Hepatocyte (in vitro differentiated cells): ENCODE measurements around the gene BORCS5. TPM values are rescaled to one million over a fixed set of nuclear protein-coding genes. Genes with fewer than 3 reads are reported as not detected.

Source experiments
- DNase-seq: peaks from one replicate; pipeline ENCODE4 v3.0.0-alpha.2; 2016; ENCODE audit warnings: low spot score
- H2AFZ ChIP-seq: fragments of 200-600 bp; sonication (generic); 2 replicates; pipeline ENCODE4 v1.6.0; 2016; ENCODE audit warnings: antibody characterized with exemption, mild to moderate bottlenecking
- H3K27ac ChIP-seq: fragments of 200-600 bp; sonication (generic); 2 replicates; pipeline ENCODE4 v1.5.1; 2016; ENCODE audit warnings: mild to moderate bottlenecking
- H3K27me3 ChIP-seq: fragments of 200-600 bp; sonication (generic); 2 replicates; pipeline ENCODE4 v1.6.1; 2016
- H3K36me3 ChIP-seq: fragments of 200-600 bp; sonication (generic); replicated peaks from 2 replicates; pipeline ENCODE4 v1.5.1; 2016; ENCODE audit warnings: low read depth; ENCODE audit not compliant: insufficient read depth
- H3K4me1 ChIP-seq: fragments of 200-600 bp; sonication (generic); 2 replicates; pipeline ENCODE4 v1.5.1; 2016; ENCODE audit warnings: mild to moderate bottlenecking, moderate library complexity; ENCODE audit not compliant: insufficient read depth
- H3K4me2 ChIP-seq: fragments of 200-600 bp; sonication (generic); 2 replicates; pipeline ENCODE4 v1.6.0; 2016
- H3K4me3 ChIP-seq: fragments of 200-600 bp; sonication (generic); 2 replicates; pipeline ENCODE4 v1.5.1; 2016; ENCODE audit warnings: mild to moderate bottlenecking
- H3K79me2 ChIP-seq: fragments of 200-600 bp; sonication (generic); 2 replicates; pipeline ENCODE4 v1.6.0; 2017; ENCODE audit warnings: mild to moderate bottlenecking
- H3K9me2 ChIP-seq: fragments of 200-600 bp; sonication (generic); replicated peaks from 2 replicates; pipeline ENCODE4 v1.6.0; 2017; ENCODE audit warnings: mild to moderate bottlenecking; ENCODE audit not compliant: insufficient read depth
- H3K9me3 ChIP-seq: fragments of 200-600 bp; sonication (generic); 2 replicates; pipeline ENCODE4 v1.5.1; 2016; ENCODE audit warnings: low read depth, mild to moderate bottlenecking
- H4K20me1 ChIP-seq: fragments of 200-600 bp; sonication (generic); 2 replicates; pipeline ENCODE4 v1.6.0; 2016; ENCODE audit warnings: mild to moderate bottlenecking; ENCODE audit not compliant: insufficient read depth, poor library complexity, severe bottlenecking
- CTCF ChIP-seq: fragments of 200-600 bp; sonication (generic); IDR thresholded peaks from 2 replicates; pipeline ENCODE4 v1.5.1; 2016; ENCODE audit warnings: antibody characterized with exemption, mild to moderate bottlenecking; ENCODE audit not compliant: poor library complexity
- EZH2 ChIP-seq: fragments of 200-600 bp; sonication (generic); IDR thresholded peaks from 2 replicates; pipeline ENCODE4 v1.6.1; 2016; ENCODE audit warnings: antibody characterized with exemption, mild to moderate bottlenecking, borderline replicate concordance
- EZH2phosphoT487 ChIP-seq: fragments of 200-600 bp; sonication (generic); IDR thresholded peaks from one replicate; pipeline ENCODE4 v1.6.1; 2018; ENCODE audit warnings: antibody characterized with exemption, mild to moderate bottlenecking, low read depth, moderate library complexity; ENCODE audit not compliant: unreplicated experiment, severe bottlenecking
- WGBS: methylation state at CpG from one replicate; pipeline ENCODE4 v1.1.6; 2016; ENCODE audit warnings: low lambda C conversion rate; ENCODE audit errors: missing lambda C conversion rate; 5-methylcytosine and 5-hydroxymethylcytosine counted together
- polyA plus RNA-seq: library from polyadenylated mRNA; unstranded; fragments of >200 nt; fragmentation: Nextera tagmentation; extraction: Ambion mirVana; gene quantifications from 2 replicates; pipeline ENCODE4 v1.2.1, GENCODE V29; 2016
- total RNA-seq: library from RNA; depleted of rRNA; stranded (reverse); fragments of >200 nt; gene quantifications from 2 replicates; pipeline ENCODE4 v1.2.3, GENCODE V29; 2014

BORCS5 gene
- total and polyA plus RNA-seq, 2 experiments from 2014 or later, result 6.6 to 11.2 TPM

- no peak overlapping the region for H3K4me2 ChIP-seq
- 5% methylated on average over 1 of the region's 1 CpG for WGBS
- H3K79me2 ChIP-seq, result no peaks in the 10 kb centered on the region
- peak overlapping the region; percentile 10 for H3K27ac ChIP-seq
- H3K9me3 ChIP-seq, result no peaks in the 10 kb centered on the region
- no peak overlapping the region for H2AFZ ChIP-seq
- H4K20me1 ChIP-seq, result no peaks in the 10 kb centered on the region
- H3K9me2 ChIP-seq, result no peaks in the 10 kb centered on the region
- no peak overlapping the region for H3K4me3 ChIP-seq
- H3K4me1 ChIP-seq, result peaks cover 8% of the 10 kb centered on the region
- DNase-seq, result peak; percentile 83
- H3K36me3 ChIP-seq, result no peaks in the 10 kb centered on the region
- no peaks in the 10 kb centered on the region for H3K27me3 ChIP-seq
- TF ChIP-seq EZH2phosphoT487, result no peak
- TF ChIP-seq CTCF, result peak; percentile 78
- no peak for TF ChIP-seq EZH2
Observed at GRCh38 chr12:12327802-12328201, 29.1 kb upstream of the BORCS5 start.

- Histone ChIP-seq H3K9me2 (no peaks in the 10 kb centered on the region), H4K20me1 (no peaks in the 10 kb centered on the region), H3K27ac (peak overlapping the region; percentile 74), H3K79me2 (no peaks in the 10 kb centered on the region), H3K27me3 (no peaks in the 10 kb centered on the region), H3K9me3 (no peaks in the 10 kb centered on the region), H3K4me2 (peak overlapping the region; percentile 67), H3K36me3 (no peaks in the 10 kb centered on the region), H3K4me3 (no peak overlapping the region), H2AFZ (peak overlapping the region; percentile 13), H3K4me1 (peaks cover 12% of the 10 kb centered on the region)
- DNase-seq, result peak; percentile 45
- no peak for TF ChIP-seq EZH2
- TF ChIP-seq CTCF, result no peak
- TF ChIP-seq EZH2phosphoT487, result no peak
- 76% methylated on average over 7 of the region's 7 CpGs for WGBS
Observed at GRCh38 chr12:12331244-12331771, 25.6 kb upstream of the BORCS5 start.

GRCh38 chr12:12331896-12332295, 25.0 kb upstream of the BORCS5 start:
- peak overlapping the region; percentile 74 for H3K27ac ChIP-seq
- no peaks in the 10 kb centered on the region for H3K36me3 ChIP-seq
- peak; percentile 50 for DNase-seq
- WGBS, result 67% methylated on average over 1 of the region's 1 CpG
- H4K20me1 ChIP-seq, result no peaks in the 10 kb centered on the region
- no peak overlapping the region for H3K4me3 ChIP-seq
- peak overlapping the region; percentile 13 for H2AFZ ChIP-seq
- TF ChIP-seq EZH2phosphoT487 (no peak), EZH2 (no peak), CTCF (no peak)
- H3K79me2 ChIP-seq, result no peaks in the 10 kb centered on the region
- no peaks in the 10 kb centered on the region for H3K27me3 ChIP-seq
- H3K4me1 ChIP-seq, result peaks cover 16% of the 10 kb centered on the region
- H3K4me2 ChIP-seq, result peak overlapping the region; percentile 67
- H3K9me2 ChIP-seq, result no peaks in the 10 kb centered on the region
- no peaks in the 10 kb centered on the region for H3K9me3 ChIP-seq
